ENCODE data around the gene GNAS.
"Not testable (repeated sequence)": the region's sequence is repeated elsewhere in the genome, so short reads cannot be mapped to it uniquely, and the experiment has no call there.

GNAS gene

GRCh38 chr20:58828804-58829203, 23.7 kb upstream of the GNAS start:
- DNase-seq, result not testable (repeated sequence)

GRCh38 chr20:58829531-58829941, 23.0 kb upstream of the GNAS start:
- no peak for DNase-seq

- no peak for DNase-seq
These were observed 20.1 kb upstream of the GNAS start for GRCh38 chr20:58832457-58832856.

DNA sequence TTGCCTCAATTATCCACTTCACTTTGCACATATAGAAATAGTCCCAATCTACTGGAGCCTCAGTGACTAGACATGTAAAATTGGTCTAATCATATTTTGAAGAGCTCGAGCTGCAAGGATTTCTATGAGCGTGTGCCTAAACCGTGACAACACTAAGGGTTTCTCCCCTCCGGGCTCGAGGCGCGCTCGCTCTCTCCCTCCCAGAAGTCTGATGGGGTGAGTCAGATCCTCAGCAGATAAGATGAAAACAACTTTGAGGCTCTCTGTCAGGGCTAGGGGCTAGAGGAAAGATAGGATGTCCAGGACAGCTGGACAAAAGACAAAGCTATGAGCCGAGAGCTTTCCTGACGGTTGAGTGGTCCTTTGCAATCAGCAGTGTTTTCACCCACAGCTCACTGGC, 18.6 kb upstream of the GNAS start:
- DNase-seq, result no peak

DNA sequence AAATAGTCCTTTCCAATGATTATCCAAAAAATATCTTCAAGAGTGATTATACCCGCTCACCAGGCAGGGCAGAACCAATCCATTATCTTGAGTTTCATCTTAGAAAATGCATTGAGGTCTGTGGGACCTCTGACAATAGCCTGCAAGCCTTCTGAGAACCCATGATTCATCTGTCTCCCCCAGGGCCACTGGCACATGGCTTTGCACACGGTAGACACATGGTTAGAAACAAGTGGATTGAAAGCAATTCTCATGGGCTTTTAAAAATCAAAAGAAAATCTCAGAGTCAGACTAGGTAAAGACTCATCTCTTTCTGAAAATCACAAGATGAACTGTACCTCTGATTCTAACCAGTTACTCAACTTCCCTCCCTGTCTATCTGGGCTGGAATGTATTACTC, 17.3 kb upstream of the GNAS start:
- DNase-seq, result no peak

- DNase-seq, result no peak
These were observed 15.8 kb upstream of the GNAS start for GRCh38 chr20:58836616-58837204.

GRCh38 chr20:58837717-58838116, 14.8 kb upstream of the GNAS start:
- DNase-seq, result no peak

GRCh38 chr20:58838174-58838573, 14.3 kb upstream of the GNAS start:
- no peak for DNase-seq

DNA sequence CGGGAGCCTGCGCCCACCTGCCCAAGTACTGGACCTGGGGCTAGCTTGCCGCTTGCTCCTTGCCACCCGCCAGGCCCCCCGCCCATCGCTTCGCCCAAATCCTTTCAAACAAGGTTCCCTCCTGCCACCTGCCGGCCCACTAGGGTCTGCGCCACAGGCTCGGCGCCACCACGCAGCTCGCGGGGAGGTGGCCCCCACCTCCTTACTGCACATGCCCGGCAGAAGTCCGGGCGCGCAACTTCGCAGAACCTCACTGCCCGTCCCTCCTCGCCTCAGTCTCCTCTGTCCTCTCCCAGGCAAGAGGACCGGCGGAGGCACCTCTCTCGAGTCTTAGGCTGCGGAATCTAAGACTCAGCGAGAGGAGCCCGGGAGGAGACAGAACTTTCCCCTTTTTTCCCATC, 13.0 kb upstream of the GNAS start:
- DNase-seq, result peak; percentile 33

DNA sequence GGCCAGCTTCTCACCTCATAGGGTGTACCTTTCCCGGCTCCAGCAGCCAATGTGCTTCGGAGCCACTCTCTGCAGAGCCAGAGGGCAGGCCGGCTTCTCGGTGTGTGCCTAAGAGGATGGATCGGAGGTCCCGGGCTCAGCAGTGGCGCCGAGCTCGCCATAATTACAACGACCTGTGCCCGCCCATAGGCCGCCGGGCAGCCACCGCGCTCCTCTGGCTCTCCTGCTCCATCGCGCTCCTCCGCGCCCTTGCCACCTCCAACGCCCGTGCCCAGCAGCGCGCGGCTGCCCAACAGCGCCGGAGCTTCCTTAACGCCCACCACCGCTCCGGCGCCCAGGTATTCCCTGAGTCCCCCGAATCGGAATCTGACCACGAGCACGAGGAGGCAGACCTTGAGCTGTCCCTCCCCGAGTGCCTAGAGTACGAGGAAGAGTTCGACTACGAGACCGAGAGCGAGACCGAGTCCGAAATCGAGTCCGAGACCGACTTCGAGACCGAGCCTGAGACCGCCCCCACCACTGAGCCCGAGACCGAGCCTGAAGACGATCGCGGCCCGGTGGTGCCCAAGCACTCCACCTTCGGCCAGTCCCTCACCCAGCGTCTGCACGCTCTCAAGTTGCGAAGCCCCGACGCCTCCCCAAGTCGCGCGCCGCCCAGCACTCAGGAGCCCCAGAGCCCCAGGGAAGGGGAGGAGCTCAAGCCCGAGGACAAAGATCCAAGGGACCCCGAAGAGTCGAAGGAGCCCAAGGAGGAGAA, 12.3 kb upstream of the GNAS start:
- DNase-seq, result no peak

DNA sequence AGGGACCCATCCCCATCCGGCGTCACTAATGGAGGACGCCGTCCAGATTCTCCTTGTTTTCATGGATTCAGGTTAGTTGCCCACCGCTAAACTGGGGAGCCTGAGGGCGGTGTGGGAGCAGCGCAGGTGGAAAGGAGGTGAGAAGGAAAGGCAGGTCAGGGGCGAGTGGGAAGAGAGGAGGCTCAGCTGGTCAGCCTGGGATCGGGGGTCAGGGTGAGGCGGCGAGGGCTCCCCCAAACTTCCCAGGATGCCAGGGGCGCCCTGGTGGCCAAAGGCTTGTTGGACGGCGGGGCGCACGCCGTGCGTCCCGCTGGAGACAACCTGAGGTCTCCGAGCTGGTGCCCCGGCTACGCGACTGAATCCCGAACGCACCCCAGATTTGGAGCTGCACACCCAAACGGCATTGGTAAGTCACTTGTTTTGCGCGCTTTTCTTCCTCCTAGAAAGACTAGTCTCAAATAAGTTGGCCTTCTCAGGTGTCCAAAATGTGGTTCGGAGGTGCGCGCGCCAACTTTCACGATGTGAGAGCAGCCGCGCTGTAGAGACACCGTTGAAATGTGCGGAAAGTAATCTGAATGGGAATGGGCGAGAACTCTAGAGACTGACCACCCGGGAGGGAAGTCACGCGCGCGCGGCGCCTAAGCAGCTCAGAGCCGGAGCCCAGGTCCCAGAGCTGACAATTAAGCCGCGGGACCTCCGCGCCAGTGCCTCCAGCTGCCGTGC, 11.5 kb upstream of the GNAS start:
- DNase-seq, result no peak

DNA sequence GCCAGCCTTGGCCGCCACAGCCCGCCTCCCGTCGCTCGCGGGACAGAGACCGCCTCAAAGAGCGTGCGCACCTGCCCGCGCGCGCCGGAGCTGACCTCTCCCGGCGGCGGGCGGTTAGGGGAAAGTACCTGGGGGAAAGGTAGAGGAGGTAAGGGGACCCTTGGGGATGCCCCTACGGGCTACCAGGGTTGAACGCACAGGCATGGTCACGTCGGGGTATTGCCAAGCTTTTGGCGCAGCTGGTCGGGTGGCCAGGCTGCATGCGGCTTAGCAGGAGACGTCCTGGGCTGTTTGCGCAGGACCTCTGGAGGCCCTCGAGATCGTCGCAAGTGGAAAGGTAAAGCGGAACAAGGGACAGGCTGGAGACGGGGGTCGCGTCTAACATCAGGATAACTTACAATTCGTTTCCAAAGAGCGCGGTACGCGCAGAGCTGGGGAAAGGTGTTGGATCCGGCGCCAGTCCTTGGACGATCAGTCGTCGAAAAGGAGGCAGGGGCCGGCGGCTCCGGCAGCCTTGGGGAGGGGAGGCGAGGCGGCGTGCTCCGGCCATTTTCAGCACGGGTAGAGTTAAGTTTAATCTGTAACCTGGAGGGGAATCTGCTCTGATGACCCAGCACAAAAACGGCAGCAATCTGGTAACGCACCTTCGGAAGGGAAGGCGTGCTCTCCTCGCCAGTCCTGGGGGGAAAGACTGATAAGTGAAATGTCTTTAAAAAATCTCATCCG, 10.8 kb upstream of the GNAS start:
- no peak for DNase-seq

DNA sequence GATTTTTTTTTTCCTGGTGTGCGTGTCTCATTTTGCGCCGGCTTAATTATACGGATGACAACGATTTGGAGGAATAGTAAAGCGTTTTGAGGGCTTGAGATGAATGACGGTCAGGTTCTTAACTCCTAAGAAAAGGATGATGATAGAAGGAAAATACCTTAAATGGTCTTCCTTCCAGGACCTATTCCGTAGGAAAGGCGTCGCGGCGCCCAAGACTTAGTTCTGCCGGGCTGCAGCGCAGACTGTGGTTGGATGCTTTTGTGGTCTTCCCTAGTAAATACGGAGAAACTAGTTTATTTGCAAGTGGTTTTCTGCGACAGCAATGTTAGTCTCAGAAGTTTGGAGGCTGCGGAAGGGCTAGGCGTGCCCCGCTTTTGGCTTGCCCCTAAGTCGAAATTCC, 10.2 kb upstream of the GNAS start:
- DNase-seq, result no peak

- DNase-seq, result no peak
These were observed 9.4 kb upstream of the GNAS start for GRCh38 chr20:58843128-58843556.

- DNase-seq, result no peak
These were observed 6.8 kb upstream of the GNAS start for GRCh38 chr20:58845706-58846105.

- DNase-seq, result no peak
These were observed 5.1 kb upstream of the GNAS start for GRCh38 chr20:58847463-58847862.

DNA sequence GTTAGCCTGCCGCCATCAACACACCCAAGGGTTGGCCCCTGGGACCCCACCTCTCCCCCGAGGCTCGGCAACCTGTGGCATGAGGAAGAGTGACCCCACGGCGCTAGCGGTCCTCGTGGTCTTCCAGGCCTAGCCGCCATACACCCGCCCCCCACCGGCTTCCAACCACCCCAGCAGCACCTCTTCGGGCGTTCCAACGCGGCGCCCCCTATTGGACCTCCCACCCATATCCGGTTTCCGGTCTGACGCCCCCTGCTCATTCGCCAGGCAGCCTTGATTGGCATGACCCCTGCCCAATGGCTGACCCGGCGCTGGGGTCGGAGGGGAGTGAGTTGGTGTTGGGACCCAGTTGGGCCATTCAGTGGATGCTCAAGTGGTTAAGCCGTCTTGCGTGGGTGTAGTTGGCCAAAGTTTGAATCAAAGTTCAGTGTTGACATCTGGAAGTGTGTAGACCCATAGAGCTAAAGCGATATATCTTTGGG, 1.8 kb upstream of the GNAS start, which contains the start of gene GNAS-AS1:
GNAS-AS1 (minus strand) TSS at position 210 of the 482 bp plus-strand sequence.
- DNase-seq, result no peak

- DNase-seq, result no peak
These were observed 1.1 kb upstream of the GNAS start for GRCh38 chr20:58851221-58851968.

- DNase-seq, result no peak
These were observed 502 bp upstream of the GNAS start for GRCh38 chr20:58851969-58852458.

DNA sequence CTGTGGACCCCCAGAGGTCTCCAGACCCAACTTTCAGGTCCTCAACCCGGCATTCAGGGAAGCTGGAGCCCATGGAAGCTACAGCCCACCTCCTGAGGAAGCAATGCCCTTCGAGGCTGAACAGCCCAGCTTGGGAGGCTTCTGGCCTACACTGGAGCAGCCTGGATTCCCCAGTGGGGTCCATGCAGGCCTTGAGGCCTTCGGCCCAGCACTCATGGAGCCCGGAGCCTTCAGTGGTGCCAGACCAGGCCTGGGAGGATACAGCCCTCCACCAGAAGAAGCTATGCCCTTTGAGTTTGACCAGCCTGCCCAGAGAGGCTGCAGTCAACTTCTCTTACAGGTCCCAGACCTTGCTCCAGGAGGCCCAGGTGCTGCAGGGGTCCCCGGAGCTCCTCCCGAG, 950 bp downstream of the GNAS start:
- no peak for DNase-seq

GRCh38 chr20:58853976-58854637, 1.6 kb downstream of the GNAS start:
- DNase-seq, result no peak
